EL (cell line): ENCODE data around the gene PSMD6.

Source experiments
- DNase-seq: peaks from one replicate; pipeline ENCODE4 v3.0.0-alpha.2; 2016

Gene PSMD6

DNA sequence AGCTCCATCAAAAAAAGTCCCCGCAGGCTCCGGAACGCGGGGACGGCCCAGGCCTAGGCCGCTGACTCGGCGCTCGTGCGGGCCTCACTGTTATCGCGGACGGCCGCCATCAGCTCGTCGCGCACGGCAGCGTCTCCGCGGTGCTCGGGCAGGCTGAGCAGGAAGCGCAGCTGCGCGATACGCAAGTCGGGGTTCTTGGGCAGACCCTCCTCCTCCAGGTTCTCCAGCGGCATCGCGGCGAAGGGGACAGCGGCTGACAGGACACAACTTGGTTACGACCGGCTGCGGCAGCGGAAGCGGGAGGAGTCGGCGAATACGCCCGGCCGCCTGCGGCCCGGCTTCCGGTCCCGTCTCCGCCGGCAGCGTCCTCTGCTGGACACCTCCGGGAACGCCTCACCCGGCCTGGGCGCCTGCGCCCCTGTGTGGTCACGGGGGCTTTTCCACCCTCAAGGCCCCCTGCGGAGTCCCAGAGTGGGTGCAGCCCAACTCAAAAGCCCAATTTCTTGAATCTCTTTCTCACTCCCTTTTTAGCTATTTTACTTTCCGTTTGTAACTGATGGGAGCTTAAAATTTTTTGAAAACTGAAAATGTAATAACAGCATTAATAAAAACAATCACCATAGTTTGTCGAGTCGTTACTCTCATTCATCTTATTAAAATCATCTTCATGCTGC, at the start of gene PSMD6:
Gene PSMD6 (minus strand): TSS at position 308 of the 674 bp plus-strand sequence. CDS start 75 bp downstream, at position 233.
- peak; percentile 79 for DNase-seq

DNA sequence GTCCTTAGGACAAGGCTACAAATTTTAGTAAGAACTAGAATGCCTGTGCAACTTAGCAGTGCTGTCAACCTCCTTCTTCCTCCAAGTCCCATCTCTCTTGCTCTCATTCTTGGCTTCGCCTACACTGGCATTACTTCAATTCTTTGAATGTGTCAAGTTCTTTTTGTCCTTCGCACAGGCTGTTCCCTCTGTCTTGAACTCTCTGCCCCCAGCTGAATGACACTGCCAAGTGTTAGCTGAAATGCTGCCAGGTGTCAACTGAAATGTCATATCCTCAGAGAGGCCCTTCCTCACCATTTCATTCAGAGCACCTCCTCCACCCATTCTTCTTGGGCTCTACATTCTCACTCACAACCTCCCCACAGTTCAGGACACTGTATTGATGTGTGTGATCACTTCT, 48.8 kb upstream of the PSMD6 start:
- no peak for DNase-seq

DNA sequence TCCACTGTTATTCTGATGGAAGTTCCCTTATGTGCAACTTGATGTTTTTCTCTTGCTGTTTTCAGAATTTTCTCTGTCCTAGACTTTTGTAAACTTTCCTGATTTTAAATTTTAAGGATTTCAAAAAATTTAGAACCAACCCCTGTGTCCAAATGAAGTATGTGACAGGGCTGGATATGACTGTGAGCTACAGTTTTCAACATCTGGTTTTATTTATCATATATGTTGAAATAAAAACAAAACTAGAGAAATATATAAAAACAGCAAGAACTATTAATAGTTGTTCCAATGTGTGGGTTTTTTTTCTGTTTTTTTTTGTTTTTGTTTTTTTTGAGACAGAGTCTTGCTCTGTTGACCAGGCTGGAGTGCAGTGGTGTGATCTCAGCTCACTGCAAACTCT, 47.4 kb upstream of the PSMD6 start:
- DNase-seq: no peak

DNA sequence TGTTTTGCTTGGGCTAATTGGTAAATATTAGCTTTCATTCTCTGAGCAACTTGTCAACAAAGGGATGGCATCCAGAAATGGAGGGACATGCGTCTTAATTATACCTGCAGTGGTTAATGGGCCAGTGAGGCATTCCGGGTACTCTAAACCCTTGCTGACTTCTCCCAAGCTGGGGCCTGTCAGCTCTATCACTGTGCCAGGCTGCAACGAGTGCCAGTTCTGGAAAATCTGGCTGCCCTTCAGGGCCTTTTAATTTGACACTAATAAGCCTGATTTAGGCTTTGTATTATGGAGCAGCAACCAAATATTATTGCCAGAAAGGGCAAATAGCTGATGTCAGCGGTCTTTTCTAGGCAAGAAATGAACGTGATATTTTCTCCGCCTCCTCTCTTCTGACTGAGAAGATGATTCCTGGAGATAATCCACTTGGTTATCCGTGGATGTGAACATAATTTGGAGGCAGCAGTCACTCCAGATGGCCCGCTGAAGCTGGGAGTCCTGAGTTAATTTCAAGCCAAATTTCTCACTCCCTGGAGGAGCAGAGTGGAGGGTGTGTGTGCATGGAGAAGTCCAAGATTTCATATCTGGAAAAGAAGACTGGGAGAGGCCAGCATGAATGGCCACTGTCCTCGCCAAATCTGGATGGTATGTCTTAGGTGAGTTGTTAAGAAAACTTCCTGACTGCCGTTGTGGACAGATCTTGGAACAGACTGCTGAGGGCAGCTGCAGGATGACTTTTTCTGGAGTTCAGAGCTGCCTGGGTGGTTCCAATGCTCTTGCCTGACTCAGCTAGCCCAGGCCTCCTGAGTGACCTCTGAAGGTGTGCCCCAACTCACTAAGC, 44.4 kb upstream of the PSMD6 start:
- DNase-seq: no peak

DNA sequence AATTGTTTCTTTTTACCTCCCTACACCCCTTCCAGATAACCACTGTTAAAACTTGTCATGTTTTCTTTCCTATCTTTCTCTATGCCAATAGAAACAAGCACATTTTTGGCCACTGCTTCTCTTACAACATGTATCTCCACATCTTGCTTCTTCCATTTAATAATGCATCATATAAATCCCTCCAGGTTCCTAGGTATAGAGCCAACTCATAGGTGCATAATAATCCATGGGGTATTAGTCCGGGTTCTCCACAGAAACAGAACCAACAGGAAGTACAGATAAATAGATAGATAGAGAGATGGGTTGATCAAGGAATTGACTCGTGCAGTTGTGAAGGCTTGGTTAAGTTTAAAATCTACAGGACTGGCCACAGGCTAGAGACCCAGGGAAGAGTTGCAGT, 41.5 kb upstream of the PSMD6 start:
- DNase-seq: no peak

DNA sequence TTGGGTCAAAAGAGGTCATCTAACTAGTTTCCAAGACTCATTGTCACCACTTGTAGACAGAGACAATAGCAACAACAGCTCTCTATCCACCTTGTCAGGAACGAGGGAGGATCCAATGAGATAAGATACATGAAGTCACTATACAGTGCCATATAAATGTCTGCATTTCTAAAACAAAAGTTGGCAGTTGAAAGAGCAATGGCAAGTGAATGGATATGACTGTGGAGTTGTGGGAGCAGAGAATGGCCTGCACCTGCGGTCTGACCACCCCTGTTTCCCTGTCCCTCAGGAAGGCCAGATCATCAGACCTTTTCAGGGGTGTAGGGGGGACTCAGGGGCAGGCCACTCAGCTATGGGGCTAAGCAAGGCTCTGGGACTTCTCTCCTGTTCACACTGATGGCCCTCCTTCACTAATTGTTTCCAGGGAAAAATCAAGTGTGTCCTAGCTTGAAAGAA, 40.7 kb upstream of the PSMD6 start:
- no peak for DNase-seq

DNA sequence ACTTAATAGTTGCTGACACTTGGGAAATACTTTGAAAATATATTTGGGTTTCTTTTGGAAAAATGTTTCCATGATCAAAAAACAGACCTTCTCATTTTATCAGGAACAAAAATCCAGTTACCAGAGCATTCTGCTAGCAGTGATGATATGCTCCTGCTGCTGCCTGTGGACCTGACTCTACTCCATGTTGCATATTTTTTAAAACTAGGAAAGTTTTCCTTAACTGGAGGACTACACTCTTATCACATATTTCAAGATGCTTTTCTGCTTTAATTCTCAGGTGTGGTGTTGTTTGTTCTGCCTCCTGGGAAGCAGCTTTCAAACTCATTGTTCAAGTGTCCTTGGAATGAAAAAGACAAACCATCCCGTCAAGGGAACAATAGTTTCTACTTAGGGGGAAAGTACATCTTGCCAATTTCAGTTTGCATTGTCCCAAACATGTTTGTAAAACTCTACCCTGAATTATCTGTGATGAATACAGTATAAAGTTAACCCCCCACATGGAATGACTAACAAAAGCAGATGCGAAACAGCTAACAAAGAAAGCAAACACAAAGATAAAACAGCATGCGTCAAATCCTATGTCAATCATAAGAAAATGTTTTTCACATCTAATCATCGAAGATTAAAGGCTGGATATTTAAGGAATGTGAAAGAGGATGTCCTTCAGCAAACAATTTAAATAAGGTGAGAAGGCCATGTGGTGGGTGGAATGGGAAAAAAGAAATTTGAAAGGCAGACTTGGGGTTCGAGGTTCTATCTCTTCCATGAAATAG, 40.1 kb upstream of the PSMD6 start:
- DNase-seq: no peak

DNA sequence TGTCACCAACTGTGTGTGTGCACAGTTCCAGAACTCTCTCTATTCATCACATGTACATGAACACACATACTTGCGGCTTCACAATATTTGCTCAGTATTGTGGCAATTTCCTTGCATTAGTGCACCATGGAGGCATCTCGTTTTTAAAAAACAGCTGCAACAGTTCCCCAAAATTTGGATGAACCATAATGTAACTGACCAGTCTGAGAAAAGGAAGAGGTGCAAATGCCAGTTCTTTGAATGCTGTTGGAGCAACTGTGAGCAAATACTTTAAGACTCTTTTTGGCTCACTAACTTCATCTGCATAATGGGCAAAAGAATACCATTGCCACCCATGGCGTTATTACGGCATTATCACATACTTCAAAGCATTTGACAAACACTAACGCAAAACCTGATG, 38.3 kb upstream of the PSMD6 start:
- DNase-seq: no peak

DNA sequence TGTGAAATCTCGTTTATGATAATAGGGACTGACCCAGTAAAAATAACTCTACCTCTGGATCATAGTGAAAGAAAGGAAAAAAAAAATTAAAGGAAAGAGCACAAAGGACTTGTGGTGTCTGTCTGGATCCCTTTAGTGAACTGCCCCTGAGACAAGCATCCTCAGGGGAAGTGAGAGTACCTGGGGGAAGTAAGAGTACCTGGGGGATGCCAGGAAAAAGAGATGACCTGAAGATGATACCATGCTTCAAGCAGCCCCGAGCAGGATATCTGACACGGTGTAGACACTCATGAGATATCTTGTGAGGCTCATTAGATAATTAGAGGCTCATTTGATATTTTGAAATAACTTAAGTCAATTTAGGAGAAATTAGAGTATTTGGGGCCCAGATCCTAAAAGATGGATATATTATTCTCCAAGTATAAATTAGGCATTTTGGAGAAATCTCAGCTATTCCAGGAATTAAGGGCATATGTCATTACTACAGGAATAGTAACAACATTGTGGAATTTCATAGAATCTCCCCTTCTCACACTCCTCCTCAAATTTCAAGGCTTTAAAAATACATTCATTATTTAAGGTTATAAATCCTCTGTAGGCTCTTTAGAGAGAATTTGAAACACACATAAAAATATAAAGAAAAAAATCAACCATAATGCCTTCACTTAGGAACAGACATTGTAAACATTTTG, 36.3 kb upstream of the PSMD6 start:
- no peak for DNase-seq

DNA sequence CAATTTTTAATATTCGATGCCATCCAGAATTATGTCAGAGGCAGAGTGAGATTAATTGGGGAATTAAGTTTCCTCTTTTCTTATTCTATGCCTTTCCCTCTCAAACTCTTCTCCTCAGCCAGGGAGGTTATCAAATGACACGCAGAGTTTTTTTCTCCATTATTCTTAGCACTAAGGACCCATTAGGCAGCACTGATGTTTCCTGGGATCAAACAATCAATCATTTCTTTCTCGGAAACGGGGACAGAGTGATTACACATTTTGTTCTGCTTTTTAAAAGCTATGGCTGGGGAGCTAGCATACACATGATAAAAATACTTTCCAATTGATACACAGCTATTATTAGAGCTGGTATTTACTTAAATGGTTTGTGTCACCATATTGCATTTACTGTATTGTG, 35.3 kb upstream of the PSMD6 start:
- DNase-seq: no peak

DNA sequence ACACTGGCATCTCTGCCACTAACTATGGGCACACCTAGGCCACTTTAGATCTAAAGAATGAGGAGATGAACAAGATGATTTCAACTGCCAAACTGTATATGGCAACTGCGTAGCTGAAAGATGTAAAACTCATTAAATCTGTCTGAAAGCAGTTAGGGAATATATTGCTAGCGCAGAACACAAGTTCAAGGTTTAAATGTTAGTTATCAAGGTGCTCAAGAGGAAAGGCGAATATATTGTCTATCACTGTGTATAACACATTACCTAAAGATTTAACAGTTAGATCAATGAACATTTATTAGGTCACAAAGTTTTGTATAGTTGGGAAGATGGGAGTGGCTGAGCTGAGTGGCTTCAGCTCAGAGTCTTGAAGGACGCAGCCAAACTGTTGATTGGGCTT, 33.9 kb upstream of the PSMD6 start:
- DNase-seq: no peak

DNA sequence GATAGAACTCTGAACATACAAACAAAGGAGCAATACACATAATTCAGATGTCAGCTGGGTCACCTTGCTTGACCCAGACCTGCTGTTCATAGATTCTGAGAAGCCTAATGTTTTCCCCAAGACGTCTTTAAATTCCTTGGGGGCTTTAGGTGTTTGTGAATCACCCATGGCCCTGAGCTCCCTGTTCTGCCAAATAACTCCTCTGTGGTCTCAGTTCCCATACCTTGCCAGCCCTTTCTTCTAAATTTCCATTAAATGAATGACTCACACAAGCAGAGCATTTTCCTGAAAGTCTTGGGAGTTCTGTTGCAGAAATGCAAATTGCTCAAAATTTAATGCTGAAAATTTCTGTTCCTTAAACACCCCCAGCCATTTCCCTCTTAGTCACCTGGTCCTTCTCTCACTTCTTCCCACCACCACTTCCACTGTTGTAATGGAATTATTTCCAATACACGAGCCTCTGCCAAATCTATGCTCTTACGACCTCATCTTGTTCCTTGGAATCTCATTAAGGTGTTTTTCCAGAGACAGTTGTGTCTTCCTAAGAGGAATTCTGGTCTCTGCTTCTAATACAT, 33.4 kb upstream of the PSMD6 start:
- DNase-seq: peak; percentile 28

DNA sequence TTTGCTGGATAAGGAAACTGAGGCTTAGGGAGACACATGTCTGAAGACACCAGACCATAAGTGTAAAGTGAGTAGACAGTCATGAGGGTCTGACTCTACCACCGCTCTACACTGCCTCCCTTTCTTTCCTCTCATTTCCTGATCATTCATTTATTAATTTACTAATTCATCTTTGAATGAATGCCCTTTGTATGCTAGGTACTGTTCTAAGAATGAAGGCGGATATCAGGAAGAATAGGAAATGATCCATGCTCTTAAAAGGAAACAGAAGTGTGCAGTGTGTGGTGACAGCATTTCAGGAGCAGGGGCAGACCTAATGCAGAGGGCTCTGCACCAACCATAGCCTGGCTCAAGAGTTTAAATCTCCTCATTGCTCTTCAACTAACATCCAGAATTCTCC, 31.8 kb upstream of the PSMD6 start:
- no peak for DNase-seq

DNA sequence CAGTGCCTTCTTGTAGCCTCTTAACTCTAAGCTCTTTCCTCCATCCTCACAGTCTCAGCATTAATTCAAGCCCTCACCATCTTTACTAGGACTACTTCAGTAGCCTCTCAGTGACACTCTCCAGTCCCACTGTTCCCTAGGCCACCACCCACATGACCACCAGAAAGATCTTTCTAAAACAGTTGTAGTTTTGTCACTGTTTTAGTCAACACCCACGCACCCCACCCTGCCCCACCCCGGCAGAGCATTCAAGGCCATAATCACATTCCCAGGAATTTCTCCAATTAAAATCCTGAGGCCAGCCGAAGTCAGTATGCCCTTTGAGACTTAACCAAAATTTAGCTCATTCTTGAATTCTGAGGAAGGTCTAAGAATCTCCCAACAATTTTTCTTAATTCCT, 31.2 kb upstream of the PSMD6 start:
- DNase-seq: no peak

DNA sequence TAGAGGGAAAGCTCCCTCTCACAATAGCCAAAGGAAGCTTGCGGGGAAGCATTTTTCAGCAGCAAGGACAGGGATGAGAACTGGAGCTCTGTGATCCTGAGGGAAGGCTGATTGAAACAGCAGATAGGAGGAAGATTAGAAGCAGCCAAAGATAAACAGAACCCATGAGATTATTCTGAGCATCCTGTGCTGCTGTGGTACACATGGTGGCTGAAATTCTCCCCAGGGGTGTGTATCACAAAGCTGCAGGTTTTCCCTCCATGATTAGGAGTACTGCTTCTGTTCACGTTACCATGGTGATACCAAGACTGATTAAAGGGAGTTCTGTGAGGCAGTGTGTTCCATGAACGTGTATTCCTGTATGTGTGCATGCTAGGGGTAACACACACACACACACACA, 30.3 kb upstream of the PSMD6 start:
- DNase-seq: no peak

DNA sequence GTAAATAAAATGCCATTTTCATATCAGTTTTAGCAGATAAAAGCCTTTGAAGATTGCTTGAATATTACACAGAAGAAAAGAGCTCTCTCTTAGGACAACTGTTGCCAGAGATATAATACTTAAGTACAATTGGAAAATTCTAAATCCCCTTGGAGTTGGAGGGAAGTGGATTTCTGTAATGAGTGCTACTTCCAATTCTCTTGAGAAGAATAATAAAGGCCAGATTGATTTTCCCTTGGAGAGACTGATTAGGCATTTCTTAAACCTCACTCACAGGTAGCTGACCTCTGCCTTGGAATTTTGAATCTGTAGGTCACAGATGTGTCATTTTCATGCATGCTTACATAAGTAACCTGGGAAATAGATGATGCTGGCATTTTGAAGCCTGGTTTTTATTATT, 29.8 kb upstream of the PSMD6 start:
- no peak for DNase-seq

DNA sequence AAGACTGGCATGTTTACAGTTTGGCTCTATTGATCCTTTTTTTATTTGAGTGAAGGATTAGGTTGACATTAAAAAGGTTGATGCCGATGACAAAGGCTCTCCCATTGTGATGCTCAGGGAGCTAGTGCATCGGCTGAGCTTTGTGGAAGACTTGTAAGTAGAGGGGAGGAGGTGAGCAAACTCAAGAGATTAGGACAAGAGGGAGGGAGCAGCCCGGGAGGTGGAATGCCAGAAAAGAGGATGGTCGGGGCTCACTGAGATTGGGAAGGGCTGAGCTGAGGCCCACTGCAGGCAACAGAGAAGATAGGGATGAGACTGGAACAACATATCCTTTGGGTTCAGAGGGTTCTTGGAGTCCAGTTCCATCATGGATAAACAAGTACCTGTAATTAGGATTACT, 26.5 kb upstream of the PSMD6 start:
- DNase-seq: no peak

DNA sequence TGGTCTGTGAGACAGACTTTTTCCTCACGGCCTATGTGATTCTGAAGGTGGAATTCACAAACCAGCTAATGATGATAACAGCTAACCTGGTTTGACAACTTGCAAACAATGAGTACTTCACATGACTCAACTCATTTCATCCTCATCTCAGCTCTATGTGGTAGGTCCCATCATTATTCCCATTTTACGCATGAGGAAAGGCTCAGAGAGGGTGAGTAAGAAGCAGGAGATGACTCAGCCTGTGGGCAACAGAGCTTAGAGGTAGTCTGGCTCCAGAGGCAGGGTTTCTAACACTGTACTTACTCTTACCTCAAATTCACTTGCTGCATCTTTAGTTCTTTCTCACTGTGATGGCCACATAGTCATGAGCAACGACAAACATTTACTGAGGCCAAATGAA, 25.8 kb upstream of the PSMD6 start:
- peak; percentile 56 for DNase-seq

DNA sequence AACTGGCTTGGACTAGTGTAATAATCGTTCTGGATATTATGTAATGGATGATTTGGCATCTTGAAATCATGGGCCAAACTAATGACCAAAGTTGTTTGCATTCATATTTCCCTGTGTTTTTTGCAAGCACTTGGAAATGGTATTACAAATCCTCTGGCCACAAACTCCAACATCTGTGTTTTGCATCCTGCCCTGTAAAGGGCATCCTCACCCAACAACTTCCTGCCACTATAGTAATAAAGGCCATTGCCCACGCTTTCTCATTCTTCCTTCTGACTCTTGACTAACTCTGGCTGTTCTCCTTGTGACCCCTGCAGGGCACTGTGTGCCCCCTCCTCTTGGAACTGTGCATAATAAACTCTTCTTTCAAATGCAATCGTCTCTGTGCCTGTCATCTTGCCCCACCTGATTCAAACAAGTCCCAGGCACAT, 25.4 kb upstream of the PSMD6 start:
- DNase-seq: peak; percentile 21

DNA sequence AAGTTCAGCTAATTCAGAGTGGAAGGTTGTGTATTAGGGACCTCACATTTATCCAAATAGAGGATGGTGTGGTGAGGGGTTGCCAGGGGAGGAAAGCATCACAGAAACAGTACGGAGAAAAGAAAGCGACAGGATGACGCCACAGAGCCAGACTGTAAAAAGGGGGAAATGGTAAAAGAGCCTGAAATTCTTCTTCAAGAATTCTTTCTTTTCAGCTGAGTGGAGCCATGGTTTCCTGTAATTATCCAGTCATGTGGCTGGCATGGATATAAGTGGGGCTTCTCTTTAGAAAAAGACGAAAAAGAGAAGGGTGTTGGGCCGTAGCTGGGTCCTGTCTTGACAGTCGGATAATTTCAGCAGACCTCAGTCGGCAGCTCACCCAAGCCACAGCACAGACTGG, 24.5 kb upstream of the PSMD6 start:
- DNase-seq: no peak

DNA sequence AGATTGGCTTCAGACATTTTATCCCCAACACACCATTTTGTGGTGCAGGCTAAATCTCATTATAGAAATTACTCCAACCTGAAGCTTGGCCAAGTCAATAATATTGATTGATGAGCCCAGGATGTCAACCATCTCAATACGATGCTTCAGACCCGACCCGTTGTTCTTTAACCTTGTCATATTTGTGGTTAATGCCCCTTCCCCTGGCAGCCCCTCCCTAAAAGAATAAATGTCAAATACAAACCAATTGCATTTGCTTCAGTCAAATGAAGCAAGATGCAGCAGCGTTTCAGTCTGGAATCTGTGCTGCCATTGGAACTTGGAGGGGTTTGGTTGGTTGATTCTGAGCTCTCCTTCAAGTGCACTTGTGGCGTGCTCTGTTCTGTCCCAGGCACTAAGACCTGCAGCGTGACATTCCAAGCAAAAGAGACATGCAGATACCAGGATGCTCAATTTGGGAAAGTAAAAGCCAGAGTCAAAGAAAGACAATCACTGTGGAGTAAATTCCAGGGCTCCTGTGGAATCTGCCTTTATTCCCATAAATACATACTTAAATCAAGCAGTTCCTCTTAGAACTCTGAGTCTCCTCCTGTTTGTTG, 23.8 kb upstream of the PSMD6 start:
- DNase-seq: no peak

DNA sequence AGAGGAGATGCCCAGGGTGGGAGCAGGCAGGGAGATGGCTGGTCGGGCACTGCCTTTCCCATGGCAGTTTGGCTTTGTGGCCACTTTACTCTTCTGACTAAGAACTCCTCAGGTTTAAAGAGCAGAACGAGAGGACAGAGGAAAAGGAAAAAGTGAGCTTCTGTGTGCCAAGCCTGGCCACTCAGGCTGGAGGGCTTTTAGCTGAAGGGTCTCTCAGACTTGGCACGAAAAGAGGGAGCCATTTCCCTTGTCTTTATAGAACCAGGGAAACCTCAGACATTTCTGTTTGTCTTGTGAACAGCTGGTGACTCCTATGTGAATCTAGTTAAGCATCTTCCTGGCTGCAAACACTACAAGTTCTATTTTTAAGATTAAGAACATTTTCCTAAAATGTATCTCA, 23.3 kb upstream of the PSMD6 start:
- no peak for DNase-seq
